Ishikawa (cell line): ENCODE results near the gene THSD7A.

Experiments
- CEBPB ChIP-seq: IDR thresholded peaks from 2 replicates; pipeline ENCODE4 v1.6.1; 2012
- CREB1 ChIP-seq: IDR thresholded peaks from 2 replicates; pipeline ENCODE4 v1.6.1; 2012; ENCODE audit warnings: low read depth
- EGR1 ChIP-seq: IDR thresholded peaks from 2 replicates; pipeline ENCODE4 v1.6.1; 2012
- EP300 ChIP-seq: IDR thresholded peaks from 2 replicates; pipeline ENCODE4 v1.6.1; 2012; ENCODE audit warnings: borderline replicate concordance
- FOXM1 ChIP-seq: IDR thresholded peaks from 2 replicates; pipeline ENCODE4 v1.6.1; 2012; ENCODE audit warnings: low read depth, borderline replicate concordance
- MAX ChIP-seq: IDR thresholded peaks from 2 replicates; pipeline ENCODE4 v1.6.1; 2012
- NFIC ChIP-seq: IDR thresholded peaks from 2 replicates; pipeline ENCODE4 v1.6.1; 2012
- RAD21 ChIP-seq: IDR thresholded peaks from 2 replicates; pipeline ENCODE4 v1.6.1; 2012; ENCODE audit warnings: low read depth
- REST ChIP-seq: IDR thresholded peaks from 2 replicates; pipeline ENCODE4 v1.6.1; 2012; ENCODE audit warnings: low read depth, mild to moderate bottlenecking
- TAF1 ChIP-seq: IDR thresholded peaks from 2 replicates; pipeline ENCODE4 v1.6.1; 2012; ENCODE audit warnings: low read depth, mild to moderate bottlenecking
- TCF12 ChIP-seq: IDR thresholded peaks from 2 replicates; pipeline ENCODE4 v1.6.1; 2012; ENCODE audit warnings: low read depth
- TEAD4 ChIP-seq: IDR thresholded peaks from 2 replicates; pipeline ENCODE4 v1.6.1; 2012
- USF1 ChIP-seq: IDR thresholded peaks from 2 replicates; pipeline ENCODE4 v1.6.1; 2012
- YY1 ChIP-seq: IDR thresholded peaks from 2 replicates; pipeline ENCODE4 v1.6.1; 2012; ENCODE audit warnings: low read depth
- ZBTB7A ChIP-seq: IDR thresholded peaks from 2 replicates; pipeline ENCODE4 v1.6.1; 2012; ENCODE audit warnings: low read depth

Gene THSD7A

GRCh38 chr7:11366118-11366517, 465.9 kb downstream of the THSD7A start:
- TF ChIP-seq MAX: no peak
- no peak for TF ChIP-seq USF1
- no peak for TF ChIP-seq FOXM1
- TF ChIP-seq ZBTB7A: no peak
- TF ChIP-seq EP300: no peak
- no peak for TF ChIP-seq CEBPB
- no peak for TF ChIP-seq RAD21
- no peak for TF ChIP-seq YY1
- TF ChIP-seq TAF1: no peak
- TF ChIP-seq CREB1: no peak
- TF ChIP-seq REST: no peak
- TF ChIP-seq TEAD4: no peak
- TF ChIP-seq TCF12: no peak
- no peak for TF ChIP-seq NFIC
- TF ChIP-seq EGR1: no peak

GRCh38 chr7:11358637-11359036, 473.4 kb downstream of the THSD7A start:
- no peak for TF ChIP-seq TAF1
- no peak for TF ChIP-seq CREB1
- TF ChIP-seq NFIC: no peak
- TF ChIP-seq EP300: no peak
- no peak for TF ChIP-seq CEBPB
- no peak for TF ChIP-seq MAX
- no peak for TF ChIP-seq TEAD4
- TF ChIP-seq USF1: no peak
- no peak for TF ChIP-seq YY1
- no peak for TF ChIP-seq RAD21
- TF ChIP-seq ZBTB7A: no peak
- TF ChIP-seq FOXM1: no peak
- TF ChIP-seq TCF12: no peak
- no peak for TF ChIP-seq REST
- TF ChIP-seq EGR1: no peak

- TF ChIP-seq CREB1 (no peak), TEAD4 (0 out of 2 replicates have a peak, but pooled peaks have one; percentile 25), NFIC (peak; percentile 45; the same call in 1 of the 2 replicates), ZBTB7A (no peak), TCF12 (no peak), TAF1 (no peak)
Measured at GRCh38 chr7:11355399-11356005, 476.5 kb downstream of the THSD7A start.

- TF ChIP-seq EGR1 (no peak), TCF12 (no peak), CEBPB (no peak), YY1 (no peak)
Measured at GRCh38 chr7:11346302-11346701, 485.7 kb downstream of the THSD7A start.

GRCh38 chr7:11345621-11346020, 486.4 kb downstream of the THSD7A start:
- no peak for TF ChIP-seq TCF12
- no peak for TF ChIP-seq TEAD4
- TF ChIP-seq NFIC: no peak
- TF ChIP-seq USF1: no peak
- TF ChIP-seq CEBPB: no peak
- TF ChIP-seq EGR1: no peak
- no peak for TF ChIP-seq EP300
- no peak for TF ChIP-seq TAF1
- TF ChIP-seq YY1: no peak
- no peak for TF ChIP-seq REST
- TF ChIP-seq ZBTB7A: no peak
- no peak for TF ChIP-seq CREB1
- no peak for TF ChIP-seq MAX
- TF ChIP-seq FOXM1: no peak
- TF ChIP-seq RAD21: no peak
